ENCODE results near the gene GOLGA6D.
"Not testable (repeated sequence)": the region's sequence is repeated elsewhere in the genome, so short reads cannot be mapped to it uniquely, and the experiment has no call there.

The GOLGA6D gene

GRCh38 chr15:75282572-75282971 is at the start of gene GOLGA6D:
Gene GOLGA6D (plus strand): TSS chr15:75282835. CDS start chr15:75282876, 41 bp downstream.
- not testable (repeated sequence) for DNase-seq (ENCODE audit: low read depth in 2 of 2)

GRCh38 chr15:75233504-75234190 is 49.0 kb upstream of the GOLGA6D start:
- DNase-seq (ENCODE audit: low read depth in 2 of 2), result no peak

- DNase-seq (ENCODE audit: low read depth in 2 of 2), result no peak
These were observed 48.3 kb upstream of the GOLGA6D start for GRCh38 chr15:75234191-75234810.

DNA sequence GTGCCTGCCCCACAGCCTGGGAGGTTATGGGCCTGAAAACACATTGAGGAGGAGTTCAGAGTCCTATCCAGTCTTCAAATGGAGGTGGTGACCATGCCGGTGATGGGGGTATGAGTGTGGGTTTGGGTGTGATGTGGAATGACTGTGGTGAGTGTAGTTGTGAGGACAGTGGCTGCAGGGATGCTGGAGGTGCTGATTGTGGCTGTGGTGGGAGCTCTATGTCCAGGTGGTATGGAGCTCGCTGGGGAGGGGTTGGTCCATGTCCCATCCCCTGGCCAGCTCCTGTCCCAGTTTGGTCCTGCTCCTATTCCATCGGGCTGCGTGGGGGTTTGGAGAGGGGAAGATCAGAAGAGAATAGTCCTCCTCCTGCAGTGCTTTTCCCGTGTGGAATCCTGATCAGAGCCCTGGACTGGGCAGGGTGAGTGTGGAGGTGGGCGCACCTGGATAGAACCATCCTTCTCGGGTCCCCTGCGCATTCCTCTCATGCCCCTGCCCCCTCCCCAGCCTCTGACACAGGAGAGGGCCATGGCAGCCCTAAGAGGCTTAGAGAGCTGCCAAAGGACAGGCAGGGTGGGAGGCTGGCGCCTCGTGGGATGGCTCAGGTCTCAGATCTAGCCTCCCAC is 47.5 kb upstream of the GOLGA6D start:
- DNase-seq (ENCODE audit: low read depth in 2 of 2), result no peak

DNA sequence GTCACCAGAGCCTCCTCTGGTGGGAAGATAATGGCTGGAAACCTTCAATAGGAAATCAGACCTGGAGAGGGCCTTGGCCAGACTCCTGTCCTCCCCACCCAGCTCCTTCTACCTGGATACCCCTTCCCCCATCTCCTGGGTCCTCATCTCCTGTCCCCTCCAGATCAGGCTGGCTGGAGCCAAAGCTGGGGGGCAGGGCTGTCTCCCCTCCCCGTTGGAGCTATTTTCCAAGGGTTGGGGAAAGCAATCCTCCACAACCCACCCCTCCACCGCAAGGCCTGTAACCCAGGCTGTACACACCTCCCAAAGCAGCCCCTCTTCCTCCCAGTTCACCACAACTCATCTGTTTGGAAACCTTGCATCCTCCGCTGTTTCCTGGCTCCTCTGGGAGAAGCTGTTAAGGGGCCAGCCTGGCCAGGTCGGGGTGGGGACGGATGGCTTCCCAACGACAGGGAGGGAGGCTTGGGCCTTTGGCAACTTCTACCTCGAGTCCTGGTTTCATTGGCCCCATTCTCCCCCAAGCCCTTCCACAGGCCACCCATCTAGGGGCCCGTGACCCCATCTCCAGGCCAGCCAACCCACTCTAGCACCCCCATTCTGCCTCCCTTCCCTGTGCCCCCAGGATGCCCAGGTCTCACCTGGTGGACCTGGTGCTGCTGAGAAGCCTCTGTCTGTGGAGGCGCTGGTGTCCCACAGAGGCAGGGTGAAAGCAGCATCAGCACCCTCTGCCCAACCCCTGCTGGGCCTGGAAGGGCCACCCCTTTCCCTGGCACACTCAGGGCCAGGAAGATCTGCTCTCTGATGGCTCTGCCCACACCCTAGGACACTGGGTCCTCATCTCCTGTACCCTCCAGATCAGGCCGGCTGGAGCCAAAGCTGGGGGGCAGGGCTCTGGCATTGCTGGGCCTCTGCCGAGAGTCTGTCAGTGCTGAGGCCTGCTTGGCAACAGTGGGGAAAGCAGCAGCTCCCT is 46.6 kb upstream of the GOLGA6D start:
- no peak for DNase-seq (ENCODE audit: low read depth in 2 of 2)

DNA sequence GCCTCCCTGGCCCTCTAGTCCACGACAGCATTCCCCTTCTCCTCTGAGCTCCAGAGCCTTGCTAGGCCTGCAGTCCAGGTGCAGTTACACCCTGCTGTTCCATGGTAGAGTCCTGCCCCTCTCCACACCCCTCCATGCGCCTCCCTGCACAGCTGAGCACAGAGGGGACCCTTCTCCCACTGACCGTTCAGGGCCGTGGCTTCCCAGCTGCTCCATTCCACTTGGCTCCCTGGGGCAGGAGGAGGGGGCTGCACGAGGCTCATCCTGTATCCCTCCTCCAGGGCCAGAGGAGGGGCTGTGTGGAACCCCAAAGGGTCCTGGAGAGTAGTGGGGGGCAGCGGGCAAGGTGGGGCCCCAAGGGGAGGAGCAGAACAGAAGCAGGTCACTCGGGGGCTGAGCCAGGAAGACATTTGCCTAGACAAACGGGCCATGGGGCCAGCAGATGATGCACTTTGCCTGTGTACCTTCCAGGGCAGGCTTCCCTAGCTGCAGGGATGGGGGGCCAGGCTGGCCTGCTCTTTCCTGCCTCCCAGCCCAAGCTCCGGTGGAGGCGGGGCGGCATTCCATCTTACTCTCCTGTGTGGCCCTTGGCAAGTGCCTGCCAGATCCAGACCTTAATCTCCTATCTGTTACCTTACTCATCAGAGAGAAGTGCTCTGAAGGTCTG is 45.2 kb upstream of the GOLGA6D start:
- DNase-seq (ENCODE audit: low read depth in 2 of 2), result no peak

DNA sequence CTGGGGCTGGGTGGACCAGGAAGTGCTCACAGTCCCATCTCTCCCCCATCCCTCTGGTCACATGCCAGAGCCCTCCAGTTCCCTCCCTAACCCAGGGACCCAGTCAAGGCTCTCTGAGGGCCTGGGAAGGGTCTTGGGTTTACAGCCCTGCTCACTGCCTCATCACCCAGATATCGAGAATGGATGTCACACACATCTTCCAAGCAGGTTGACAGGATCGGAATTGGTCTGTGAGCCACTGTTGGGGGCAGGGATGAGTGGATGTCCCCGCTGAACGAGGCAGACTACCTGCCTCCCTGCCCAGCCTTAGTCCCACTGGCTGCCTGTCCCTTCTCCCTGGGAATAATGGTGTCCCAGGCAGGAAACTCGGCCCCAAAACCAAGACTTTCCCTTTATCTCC is 44.5 kb upstream of the GOLGA6D start:
- DNase-seq (ENCODE audit: low read depth in 2 of 2), result no peak

GRCh38 chr15:75245741-75246140 is 36.9 kb upstream of the GOLGA6D start:
- not testable (repeated sequence) for DNase-seq (ENCODE audit: low read depth in 2 of 2)

- DNase-seq (ENCODE audit: low read depth in 2 of 2), result not testable (repeated sequence)
These were observed 33.6 kb upstream of the GOLGA6D start for GRCh38 chr15:75248991-75249390.

DNA sequence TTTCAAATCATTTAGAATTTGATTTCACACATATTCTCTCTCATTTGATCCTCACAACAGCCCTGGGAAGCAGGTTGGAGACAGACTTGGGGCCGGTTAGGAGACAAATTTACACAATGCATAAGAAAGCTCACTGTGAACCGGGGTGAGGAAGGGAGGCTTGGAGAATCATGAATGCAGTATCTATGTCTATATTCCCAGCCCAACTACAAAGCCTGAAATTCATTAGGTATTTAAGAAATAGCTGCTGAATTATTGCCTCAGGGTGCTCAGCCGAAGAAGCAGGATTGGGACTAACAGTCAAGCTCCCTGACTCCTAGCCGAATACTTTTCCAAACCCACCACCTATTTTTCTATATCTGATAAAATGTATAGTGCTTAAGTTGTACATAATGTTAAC is 32.9 kb upstream of the GOLGA6D start:
- no peak for DNase-seq (ENCODE audit: low read depth in 2 of 2)

DNA sequence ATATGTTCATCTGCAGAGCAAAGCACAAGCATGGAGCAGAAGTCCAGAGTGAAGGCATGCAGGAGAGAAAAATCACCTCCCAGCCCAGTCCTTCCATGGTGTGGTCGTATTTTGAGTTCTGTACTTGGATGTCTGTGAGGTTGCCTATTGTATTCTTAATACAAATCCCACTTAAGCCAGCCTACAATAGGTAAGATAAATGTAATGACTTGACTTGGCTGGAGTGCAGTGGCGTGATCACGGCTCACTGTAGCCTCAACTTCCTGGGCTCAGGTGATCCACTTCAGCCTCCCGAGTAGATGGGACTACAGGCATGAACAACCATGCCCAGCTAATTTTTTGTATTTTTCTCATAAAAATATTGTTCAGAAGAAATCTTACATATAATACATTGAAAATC is 31.3 kb upstream of the GOLGA6D start:
- DNase-seq (ENCODE audit: low read depth in 2 of 2), result not testable (repeated sequence)

GRCh38 chr15:75252285-75252684 is 30.4 kb upstream of the GOLGA6D start:
- DNase-seq (ENCODE audit: low read depth in 2 of 2), result not testable (repeated sequence)

- not testable (repeated sequence) for DNase-seq (ENCODE audit: low read depth in 2 of 2)
These were observed 24.6 kb upstream of the GOLGA6D start, which contains the start of gene GOLGA6C for GRCh38 chr15:75258034-75258433. Gene GOLGA6C (plus strand): TSS chr15:75258334. CDS start chr15:75258599, 265 bp downstream.

- not testable (repeated sequence) for DNase-seq (ENCODE audit: low read depth in 2 of 2)
These were observed 23.9 kb upstream of the GOLGA6D start for GRCh38 chr15:75258620-75259343.

- not testable (repeated sequence) for DNase-seq (ENCODE audit: low read depth in 2 of 2)
These were observed 22.8 kb upstream of the GOLGA6D start for GRCh38 chr15:75259873-75260272.

DNA sequence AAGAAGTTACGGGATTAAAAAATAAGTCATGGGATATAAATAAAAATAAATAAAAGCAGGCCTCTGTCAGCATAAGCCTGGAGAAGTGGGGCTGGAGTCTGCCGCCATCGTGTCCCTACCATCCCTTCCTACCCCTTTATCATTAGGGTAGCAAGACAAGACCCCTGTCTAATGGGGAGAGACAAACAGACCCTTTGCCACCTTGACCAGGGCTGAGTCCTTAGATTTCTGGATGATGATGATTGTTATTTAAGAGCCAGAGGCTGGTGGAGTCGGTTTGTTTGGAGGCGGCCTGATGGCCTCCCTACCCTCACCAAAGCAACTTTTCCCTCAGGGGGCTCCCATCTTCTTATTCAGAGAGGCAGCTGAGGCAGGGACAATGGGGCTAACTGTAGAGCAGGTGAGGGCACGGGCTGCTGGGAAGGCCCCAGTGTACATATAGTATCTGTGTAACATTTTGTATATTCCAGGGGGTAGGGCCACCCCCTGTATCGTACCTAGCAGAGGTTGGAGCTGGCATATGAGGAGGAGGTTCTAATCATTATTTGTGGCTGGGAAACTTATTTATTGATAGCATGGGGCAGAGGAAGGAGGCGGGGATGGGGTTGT is 8.8 kb upstream of the GOLGA6D start:
- DNase-seq (ENCODE audit: low read depth in 2 of 2), result not testable (repeated sequence)

DNA sequence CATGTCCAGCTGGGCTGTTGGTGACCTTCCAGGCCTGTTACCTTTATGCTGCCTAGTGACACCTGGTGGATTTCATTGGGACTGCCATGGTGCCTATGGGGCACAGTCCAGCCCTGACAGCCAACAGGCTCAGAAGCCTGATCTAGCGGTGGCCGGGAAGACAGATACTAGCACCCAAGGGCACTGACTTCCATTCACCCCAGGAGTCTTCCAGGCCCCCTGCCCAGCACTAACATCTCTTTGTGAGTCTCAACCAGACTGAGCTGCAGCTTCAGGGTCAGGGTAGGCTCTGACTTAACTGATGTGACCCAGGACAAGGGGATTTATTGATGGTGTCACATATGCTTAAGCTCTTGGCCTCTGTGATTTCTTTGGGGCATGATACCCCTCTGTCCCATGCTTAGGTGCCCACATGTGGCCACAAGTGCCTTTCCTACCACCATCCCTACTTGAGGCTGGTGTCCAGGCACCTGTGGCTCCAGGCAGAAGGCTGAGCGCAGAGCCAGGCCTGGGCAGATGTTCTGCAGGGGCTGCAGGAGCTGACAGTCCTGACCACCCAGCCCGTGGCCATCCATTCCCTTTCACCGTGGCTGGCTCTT is 8.0 kb upstream of the GOLGA6D start:
- peak; percentile 4 to 31 for DNase-seq (ENCODE audit: low read depth in 2 of 2)

DNA sequence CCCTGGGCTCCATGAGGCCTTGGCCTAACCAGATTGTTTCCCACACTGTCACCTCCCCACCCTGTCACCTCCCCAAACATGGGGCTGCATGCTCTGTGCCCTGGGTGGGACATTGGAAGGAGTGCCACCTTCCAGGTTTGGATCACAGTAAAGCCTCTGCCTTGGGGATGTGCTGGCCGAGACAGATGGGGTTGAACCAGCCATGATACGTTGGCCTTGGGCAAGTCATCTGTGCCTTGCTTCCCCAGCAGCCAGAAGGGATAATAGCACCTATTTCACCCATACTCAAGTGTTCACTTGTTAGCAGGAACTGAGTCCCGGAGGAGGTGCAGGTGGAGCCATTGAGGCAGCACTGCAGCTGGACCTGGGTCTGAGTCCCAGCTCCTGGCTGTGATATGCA is 7.0 kb upstream of the GOLGA6D start:
- DNase-seq (ENCODE audit: low read depth in 2 of 2), result not testable (repeated sequence)

GRCh38 chr15:75278497-75278896 is 4.1 kb upstream of the GOLGA6D start:
- not testable (repeated sequence) for DNase-seq (ENCODE audit: low read depth in 2 of 2)

DNA sequence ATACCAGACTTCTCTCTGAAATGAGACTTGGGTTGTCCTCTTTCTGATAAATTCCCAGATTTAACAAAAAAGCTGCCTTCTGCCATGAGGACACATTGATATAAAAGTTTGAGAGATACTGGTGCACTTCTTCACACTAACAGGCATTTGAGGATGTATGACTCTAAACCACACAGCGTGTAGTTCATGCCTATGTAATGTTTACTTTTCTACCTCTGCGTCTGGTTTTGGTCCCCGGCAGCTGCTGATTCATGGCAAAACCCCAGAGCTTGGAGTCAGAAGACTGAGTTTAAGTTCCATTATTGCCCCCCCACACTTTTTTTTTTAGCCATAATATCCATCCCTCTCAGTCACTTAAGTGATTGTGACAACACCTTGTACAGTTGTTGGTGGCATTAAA is 1.5 kb downstream of the GOLGA6D start:
- DNase-seq (ENCODE audit: low read depth in 2 of 2), result not testable (repeated sequence)
